Tibial artery (tissue), 4 donors: ENCODE measurements around the gene TMEM132D.

ENCODE experiments used
- DNase-seq, 2 donors: peaks; one replicate each; pipeline ENCODE4 v3.0.0-alpha.2; 2019
- H3K27ac ChIP-seq, 2 donors: fragments of 200-600 bp; sonication (generic) in 1 of 2; 1 replicate in 1 of 2; 2 replicates in 1 of 2; pipeline ENCODE4 v1.5.1; 2018 to 2019; ENCODE audit warnings: mild to moderate bottlenecking in 1 of 2
- H3K27me3 ChIP-seq, 2 donors: fragments of 200-600 bp; sonication (generic) in 1 of 2; one replicate each; pipeline versions ENCODE4 v1.5.1 to v1.6.0; 2016 to 2019
- H3K36me3 ChIP-seq, 3 donors: fragments of 200-600 bp; sonication (generic) in 2 of 3; one replicate each; pipeline ENCODE4 v1.5.1; 2016 to 2019; ENCODE audit warnings: mild to moderate bottlenecking in 2 of 3
- H3K4me1 ChIP-seq, 4 donors: fragments of 200-600 bp; sonication (generic) in 2 of 4; 1 replicate in 3 of 4; 2 replicates in 1 of 4; pipeline ENCODE4 v1.5.1; 2016 to 2019
- H3K4me3 ChIP-seq, 2 donors: fragments of 200-600 bp; sonication (generic) in 1 of 2; 1 replicate in 1 of 2; 2 replicates in 1 of 2; pipeline ENCODE4 v1.5.1; 2018 to 2019; ENCODE audit warnings: mild to moderate bottlenecking in 2 of 2
- H3K9me3 ChIP-seq, 3 donors: fragments of 200-600 bp; sonication (generic) in 1 of 3; one replicate each; pipeline ENCODE4 v1.5.1; 2016 to 2019
- CTCF ChIP-seq, 2 experiments: fragments of 200-600 bp in 1 of 2; fragments of 450-650 bp in 1 of 2; IDR thresholded peaks; one replicate each; pipeline ENCODE4 v1.5.1; 2017 to 2019; ENCODE audit warnings: antibody characterized with exemption in 2 of 2, mild to moderate bottlenecking in 1 of 2, moderate library complexity in 1 of 2
- intact Hi-C: fragments of 100-400 bp; cut with DNase I; formaldehyde crosslinking; loops from one replicate; pipeline ENCODE4 v1.15.0; 2023; ENCODE audit warnings: low total_unique reads

TMEM132D gene

DNA sequence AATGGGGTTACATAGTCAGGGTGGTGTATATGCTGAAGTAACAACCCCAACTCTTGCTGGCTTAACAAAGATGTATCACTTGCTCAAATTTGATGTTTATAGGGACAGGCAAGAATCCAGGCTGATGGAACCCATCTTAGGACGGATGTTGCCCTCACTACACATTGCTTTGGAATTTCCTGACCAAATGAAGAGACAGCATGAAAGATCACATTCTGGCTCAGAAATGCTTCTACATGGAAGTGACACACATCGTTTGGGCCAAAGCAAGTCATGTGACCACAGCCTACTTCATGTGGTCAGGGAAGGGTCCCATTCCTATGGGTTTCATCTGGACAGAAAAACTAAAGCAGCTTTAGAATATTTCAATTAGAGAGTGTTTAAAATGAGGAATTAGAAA, 345.8 kb downstream of the TMEM132D start:
- Histone ChIP-seq H3K27me3 (no peaks in the 10 kb centered on the region), H3K4me3 (no peak overlapping the region), H3K9me3 (no peaks in the 10 kb centered on the region), H3K36me3 (no peaks in the 10 kb centered on the region), H3K4me1 (no peaks in the 10 kb centered on the region), H3K27ac (no peak overlapping the region)
- intact Hi-C loops = no loop called here
- DNase-seq = no peak
- TF ChIP-seq CTCF (IDR thresholded peaks at IDR 0.05) = no peak

GRCh38 chr12:129556082-129556481, 347.7 kb downstream of the TMEM132D start:
- H3K4me1 ChIP-seq = no peaks in the 10 kb centered on the region
- no peak for DNase-seq
- no peaks in the 10 kb centered on the region for H3K27me3 ChIP-seq
- no peaks in the 10 kb centered on the region for H3K36me3 ChIP-seq
- H3K9me3 ChIP-seq = no peaks in the 10 kb centered on the region
- H3K4me3 ChIP-seq = no peak overlapping the region
- H3K27ac ChIP-seq = no peak overlapping the region
- TF ChIP-seq CTCF (IDR thresholded peaks at IDR 0.05) = no peak
- intact Hi-C loops = no loop called here

- no peak overlapping the region for H3K27ac ChIP-seq
- no peak for DNase-seq
- no peaks in the 10 kb centered on the region for H3K4me1 ChIP-seq
- H3K27me3 ChIP-seq = no peaks in the 10 kb centered on the region
- H3K9me3 ChIP-seq = peaks cover 0 to 8% (median 0%) of the 10 kb centered on the region in 3 donors
- H3K36me3 ChIP-seq = no peaks in the 10 kb centered on the region
- no peak for TF ChIP-seq CTCF (IDR thresholded peaks at IDR 0.05)
- intact Hi-C loops = no loop called here
- H3K4me3 ChIP-seq = no peak overlapping the region
Observed at GRCh38 chr12:129552996-129553750, 350.7 kb downstream of the TMEM132D start.

- no peaks in the 10 kb centered on the region for H3K4me1 ChIP-seq
- peaks cover 0 to 8% (median 0%) of the 10 kb centered on the region in 3 donors for H3K9me3 ChIP-seq
- intact Hi-C loops = no loop called here
- no peak overlapping the region for H3K4me3 ChIP-seq
- no peaks in the 10 kb centered on the region for H3K36me3 ChIP-seq
- no peak for DNase-seq
- no peaks in the 10 kb centered on the region for H3K27me3 ChIP-seq
- no peak for TF ChIP-seq CTCF (IDR thresholded peaks at IDR 0.05)
- H3K27ac ChIP-seq = no peak overlapping the region
Observed at GRCh38 chr12:129551441-129551840, 352.4 kb downstream of the TMEM132D start.

DNA sequence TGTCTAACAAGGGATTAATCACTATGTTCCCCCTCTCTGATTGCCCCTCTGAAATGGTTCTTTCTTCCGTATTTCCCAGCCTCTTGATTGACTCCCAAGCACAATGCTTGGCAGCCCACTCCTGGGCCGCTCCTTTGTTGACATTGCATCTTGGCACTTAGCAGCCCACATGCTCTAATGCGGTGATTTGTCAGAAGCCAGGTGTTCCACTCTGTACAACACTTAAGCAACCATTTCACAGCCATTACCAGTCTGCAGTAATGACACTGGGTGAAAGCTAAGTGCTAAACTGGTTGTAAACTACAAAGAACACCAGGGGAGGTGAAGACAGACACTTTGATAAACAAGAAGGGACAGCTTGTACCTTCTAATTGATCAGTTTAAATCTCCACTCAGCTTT, 353.5 kb downstream of the TMEM132D start:
- Histone ChIP-seq H3K27me3 (no peaks in the 10 kb centered on the region), H3K36me3 (no peaks in the 10 kb centered on the region), H3K9me3 (peaks cover 0 to 8% (median 0%) of the 10 kb centered on the region in 3 donors), H3K4me3 (no peak overlapping the region), H3K4me1 (no peaks in the 10 kb centered on the region), H3K27ac (no peak overlapping the region)
- intact Hi-C loops = no loop called here
- no peak for TF ChIP-seq CTCF (IDR thresholded peaks at IDR 0.05)
- DNase-seq = no peak
